GM12864 (cell line): ENCODE results near the gene TMEM200B.
"Not testable (repeated sequence)": the region's sequence is repeated elsewhere in the genome, so short reads cannot be mapped to it uniquely, and the experiment has no call there.

ENCODE experiments used
- DNase-seq: peaks from one replicate; pipeline ENCODE4 v3.0.0-alpha.2; 2011; ENCODE audit warnings: low read depth
- H3K4me3 ChIP-seq: 2 replicates; pipeline ENCODE4 v1.5.1; 2011; ENCODE audit warnings: mild to moderate bottlenecking, low read depth, low read length, control low read depth
- CTCF ChIP-seq: IDR thresholded peaks from 2 replicates; pipeline ENCODE4 v1.5.1; 2011; ENCODE audit warnings: low read depth, mild to moderate bottlenecking, moderate library complexity, low read length, control low read depth, inconsistent platforms; ENCODE audit errors: missing control alignments

TMEM200B gene

GRCh38 chr1:29105822-29106221 is 17.9 kb downstream of the TMEM200B start:
- no peak overlapping the region for H3K4me3 ChIP-seq
- DNase-seq: no peak
- TF ChIP-seq CTCF: no peak

GRCh38 chr1:29100487-29100886 is 23.2 kb downstream of the TMEM200B start:
- DNase-seq: no peak
- no peak for TF ChIP-seq CTCF
- no peak overlapping the region for H3K4me3 ChIP-seq

GRCh38 chr1:29099286-29099685 is 24.4 kb downstream of the TMEM200B start:
- H3K4me3 ChIP-seq: no peak overlapping the region
- TF ChIP-seq CTCF: no peak
- DNase-seq: no peak

GRCh38 chr1:29096231-29096886 is 27.3 kb downstream of the TMEM200B start:
- DNase-seq: no peak
- no peak for TF ChIP-seq CTCF
- H3K4me3 ChIP-seq: no peak overlapping the region

- DNase-seq: no peak
- H3K4me3 ChIP-seq: no peak overlapping the region
- TF ChIP-seq CTCF: no peak
These were observed 28.7 kb downstream of the TMEM200B start for GRCh38 chr1:29094954-29095353.

GRCh38 chr1:29094433-29094832 is 29.3 kb downstream of the TMEM200B start:
- TF ChIP-seq CTCF: no peak
- no peak overlapping the region for H3K4me3 ChIP-seq
- DNase-seq: no peak

GRCh38 chr1:29092704-29093103 is 31.0 kb downstream of the TMEM200B start:
- H3K4me3 ChIP-seq, DNase-seq: not testable (repeated sequence)
